IPS-15b (cell line): ENCODE measurements around the gene ALS2CL.
"Not testable (repeated sequence)": the region's sequence is repeated elsewhere in the genome, so short reads cannot be mapped to it uniquely, and the experiment has no call there.

Experiments used
- H3K27me3 ChIP-seq: one replicate; pipeline ENCODE4 v1.6.1; 2013; ENCODE audit warnings: low read length; ENCODE audit not compliant: control insufficient read depth, insufficient read depth
- H3K36me3 ChIP-seq: one replicate; pipeline ENCODE4 v1.6.1; 2013; ENCODE audit warnings: low read length; ENCODE audit not compliant: control insufficient read depth, insufficient read depth
- H3K4me1 ChIP-seq: one replicate; pipeline ENCODE4 v1.6.1; 2013; ENCODE audit warnings: mild to moderate bottlenecking, low read length; ENCODE audit not compliant: control insufficient read depth, insufficient read depth
- H3K4me3 ChIP-seq: one replicate; pipeline ENCODE4 v1.5.1; 2013; ENCODE audit warnings: low read depth, low read length
- H3K9ac ChIP-seq: one replicate; pipeline ENCODE4 v1.6.1; 2013; ENCODE audit warnings: low read depth, mild to moderate bottlenecking, low read length
- H3K9me3 ChIP-seq: one replicate; pipeline ENCODE4 v1.6.1; 2013; ENCODE audit warnings: mild to moderate bottlenecking, low read length; ENCODE audit not compliant: control insufficient read depth, insufficient read depth

The ALS2CL gene

DNA sequence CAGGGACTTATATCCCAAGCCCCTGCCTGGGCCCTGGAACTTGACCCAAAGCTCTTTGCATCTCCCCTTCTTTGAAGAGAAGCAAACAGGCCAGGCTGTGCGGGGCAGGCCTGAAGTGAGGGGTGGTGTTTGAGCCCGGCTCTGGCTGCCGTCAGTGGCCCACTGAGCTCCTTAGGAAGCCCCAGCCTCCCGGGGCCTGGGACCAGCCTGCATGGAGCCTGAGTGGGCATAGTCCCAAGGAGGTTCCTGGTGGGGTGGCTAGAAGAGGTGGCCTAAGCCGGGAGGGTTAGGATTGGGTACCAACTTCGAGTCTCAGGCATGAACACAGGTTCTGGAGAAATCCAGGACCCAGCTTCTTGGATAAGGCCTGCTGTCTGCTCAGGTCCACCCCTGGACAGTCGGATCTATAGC, 14.1 kb upstream of the ALS2CL start:
- H3K36me3 ChIP-seq: no peaks in the 10 kb centered on the region
- no peaks in the 10 kb centered on the region for H3K4me1 ChIP-seq
- no peaks in the 10 kb centered on the region for H3K9me3 ChIP-seq
- H3K4me3 ChIP-seq: no peak overlapping the region
- H3K27me3 ChIP-seq: peaks cover 4% of the 10 kb centered on the region
- H3K9ac ChIP-seq: no peak overlapping the region

DNA sequence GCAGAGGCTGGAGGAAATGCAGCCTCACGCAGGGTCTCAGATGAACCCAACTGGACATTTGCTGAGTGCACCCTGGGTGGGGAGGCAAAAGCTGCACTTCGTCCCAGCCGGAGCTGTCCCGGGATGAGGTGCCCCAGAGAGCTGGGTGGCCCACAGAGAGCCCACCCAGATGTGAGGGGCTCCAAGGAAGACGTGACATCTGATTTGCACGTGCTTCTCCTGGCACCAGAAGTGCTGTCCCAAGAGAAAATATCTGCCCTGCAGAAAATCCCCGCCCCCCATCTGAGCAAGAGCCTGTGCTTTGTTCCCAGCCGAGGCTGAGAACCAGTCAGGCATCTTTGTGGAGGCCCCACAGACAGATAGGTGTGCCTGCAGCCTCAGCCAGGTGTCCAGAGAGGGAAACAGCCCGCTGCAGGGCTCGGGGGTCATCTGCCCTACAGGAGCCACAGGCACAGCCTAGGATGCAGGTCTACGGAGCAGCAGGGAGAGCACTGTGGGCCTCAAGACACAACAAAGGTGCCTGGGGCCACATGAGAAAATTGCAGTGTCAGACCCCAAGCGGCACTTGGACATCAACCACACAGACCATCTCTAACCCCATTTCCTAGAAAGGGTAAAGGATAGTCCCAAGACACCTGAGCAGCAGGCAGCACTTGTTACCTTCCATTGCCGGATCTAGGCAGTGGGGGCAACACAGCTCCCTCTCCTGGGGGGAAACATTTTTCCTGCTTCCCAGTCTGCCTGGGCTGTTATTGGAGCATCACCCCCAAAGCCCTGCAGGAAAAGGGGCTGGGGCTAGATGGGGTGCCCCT, 13.5 kb upstream of the ALS2CL start:
- no peaks in the 10 kb centered on the region for H3K36me3 ChIP-seq
- H3K4me1 ChIP-seq: no peaks in the 10 kb centered on the region
- H3K9me3 ChIP-seq: no peaks in the 10 kb centered on the region
- H3K4me3 ChIP-seq: no peak overlapping the region
- no peak overlapping the region for H3K9ac ChIP-seq
- peaks cover 8% of the 10 kb centered on the region for H3K27me3 ChIP-seq

DNA sequence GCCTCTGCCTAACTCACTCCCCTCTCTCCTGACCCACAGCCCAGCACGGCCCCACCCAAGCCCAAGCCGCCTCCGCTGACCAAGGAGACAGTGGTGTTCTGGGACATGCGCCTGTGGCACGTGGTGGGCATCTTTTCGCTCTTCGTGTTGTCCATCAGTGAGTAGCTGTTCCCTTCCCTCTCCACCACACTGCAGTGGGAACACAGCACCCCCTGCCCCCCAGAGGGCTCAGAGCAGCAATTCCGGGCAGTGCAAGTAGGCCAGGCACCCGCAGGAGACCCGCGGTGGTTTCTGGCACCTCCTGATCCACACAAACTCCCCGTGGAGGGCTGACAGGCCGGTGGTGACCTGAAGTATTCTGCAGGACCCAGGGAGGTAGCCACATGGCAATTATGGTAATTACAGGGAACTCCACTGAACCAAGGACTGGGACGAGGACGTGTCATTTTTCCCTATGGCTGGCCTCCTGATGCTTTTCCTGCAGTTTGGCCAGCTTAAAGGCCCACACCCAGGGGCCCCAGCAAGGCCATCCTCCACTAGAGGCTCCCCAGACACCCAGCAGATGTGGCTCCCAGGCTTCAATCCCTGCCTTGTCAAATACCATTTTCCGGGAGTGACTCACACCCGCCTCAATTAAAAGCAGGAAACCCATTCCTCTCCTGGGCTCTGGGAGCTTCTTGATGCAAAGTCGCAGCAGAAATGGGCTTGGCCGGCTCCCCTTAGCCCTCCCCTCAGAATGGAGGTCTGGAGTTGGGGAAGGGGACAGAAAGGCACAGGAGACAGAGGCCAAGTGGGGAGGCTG, 12.5 kb upstream of the ALS2CL start:
- no peaks in the 10 kb centered on the region for H3K9me3 ChIP-seq
- H3K9ac ChIP-seq: no peak overlapping the region
- H3K27me3 ChIP-seq: peaks cover 13% of the 10 kb centered on the region
- H3K4me1 ChIP-seq: peaks cover 4% of the 10 kb centered on the region
- H3K4me3 ChIP-seq: no peak overlapping the region
- H3K36me3 ChIP-seq: no peaks in the 10 kb centered on the region

- H3K9ac ChIP-seq: no peak overlapping the region
- H3K4me1 ChIP-seq: peaks cover 4% of the 10 kb centered on the region
- H3K27me3 ChIP-seq: peaks cover 17% of the 10 kb centered on the region
- H3K9me3 ChIP-seq: no peaks in the 10 kb centered on the region
- no peak overlapping the region for H3K4me3 ChIP-seq
- H3K36me3 ChIP-seq: no peaks in the 10 kb centered on the region
Measured at GRCh38 chr3:46705022-46705530, 11.6 kb upstream of the ALS2CL start.

DNA sequence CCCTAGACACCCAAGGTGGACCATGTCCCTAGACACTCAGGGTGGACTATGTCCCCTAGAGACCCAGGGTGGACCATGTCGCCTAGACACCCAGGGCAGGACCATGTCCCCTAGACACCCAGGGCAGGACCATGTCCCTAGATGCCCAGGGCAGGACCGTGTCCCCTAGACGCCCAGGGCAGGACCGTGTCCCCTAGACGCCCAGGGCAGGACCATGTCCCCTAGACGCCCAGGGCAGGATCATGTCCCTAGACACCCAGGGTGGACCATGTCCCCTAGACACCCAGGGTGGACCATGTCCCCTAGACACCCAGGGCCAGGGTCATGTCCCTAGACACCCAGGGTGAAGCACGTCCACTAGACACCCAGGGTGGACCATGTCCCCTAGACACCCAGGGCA, 10.9 kb upstream of the ALS2CL start:
- not testable (repeated sequence) for H3K4me3 ChIP-seq, H3K4me1 ChIP-seq

DNA sequence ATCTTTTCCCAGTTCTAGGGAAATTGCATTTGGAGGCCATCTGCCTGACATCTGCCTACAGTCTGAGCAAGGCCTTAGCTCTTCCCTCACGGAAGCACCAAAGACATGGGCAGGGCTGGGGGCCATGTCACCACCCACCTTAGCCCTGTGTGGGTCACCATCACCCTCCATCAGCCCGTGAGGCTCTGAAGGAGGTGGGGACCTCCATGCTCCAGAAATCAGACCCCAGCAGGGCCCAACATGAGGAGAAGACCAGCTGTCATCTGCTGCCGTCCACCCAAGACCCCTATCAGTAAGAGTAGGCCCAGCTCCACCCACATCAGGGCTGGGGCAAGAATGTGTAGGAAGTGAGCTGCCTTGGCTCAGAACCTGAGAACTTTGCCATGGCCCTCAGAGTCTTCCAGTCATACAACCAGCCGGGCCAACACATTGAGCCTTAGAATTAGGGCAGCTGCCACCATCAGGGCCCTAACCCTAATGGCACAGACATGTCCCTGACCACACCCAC, 9.6 kb upstream of the ALS2CL start:
- H3K36me3 ChIP-seq: no peaks in the 10 kb centered on the region
- peaks cover 21% of the 10 kb centered on the region for H3K27me3 ChIP-seq

More for the DNA sequence above, 10.9 kb upstream of the ALS2CL start:
- H3K9me3 ChIP-seq, H3K9ac ChIP-seq, H3K36me3 ChIP-seq: not testable (repeated sequence)
- peaks cover 21% of the 10 kb centered on the region for H3K27me3 ChIP-seq

GRCh38 chr3:46702246-46703012, 8.9 kb upstream of the ALS2CL start:
- peaks cover 4% of the 10 kb centered on the region for H3K4me1 ChIP-seq
- peaks cover 21% of the 10 kb centered on the region for H3K27me3 ChIP-seq
- H3K9ac ChIP-seq: no peak overlapping the region
- no peaks in the 10 kb centered on the region for H3K9me3 ChIP-seq
- no peaks in the 10 kb centered on the region for H3K36me3 ChIP-seq
- H3K4me3 ChIP-seq: no peak overlapping the region

More for the DNA sequence above, 9.6 kb upstream of the ALS2CL start:
- no peak overlapping the region for H3K4me3 ChIP-seq
- H3K9me3 ChIP-seq: no peaks in the 10 kb centered on the region
- H3K9ac ChIP-seq: no peak overlapping the region
- peaks cover 4% of the 10 kb centered on the region for H3K4me1 ChIP-seq

- peaks cover 21% of the 10 kb centered on the region for H3K27me3 ChIP-seq
- H3K4me3 ChIP-seq: no peak within 1 kb of the TSS
- no peaks in the 10 kb centered on the region for H3K36me3 ChIP-seq
- no peak within 1 kb of the TSS for H3K9ac ChIP-seq
- no peaks in the 10 kb centered on the region for H3K9me3 ChIP-seq
- peaks cover 4% of the 10 kb centered on the region for H3K4me1 ChIP-seq
Measured at GRCh38 chr3:46701181-46701939, 7.9 kb upstream of the ALS2CL start, which contains the start of gene TMIE. TMIE (plus strand) TSS chr3:46701392; CDS start chr3:46701488, 96 bp downstream.

- Histone ChIP-seq H3K9ac (no peak overlapping the region), H3K36me3 (no peaks in the 10 kb centered on the region), H3K4me1 (peaks cover 4% of the 10 kb centered on the region), H3K4me3 (no peak overlapping the region), H3K9me3 (no peaks in the 10 kb centered on the region), H3K27me3 (peaks cover 21% of the 10 kb centered on the region)
Measured at GRCh38 chr3:46700772-46701171, 7.3 kb upstream of the ALS2CL start.

DNA sequence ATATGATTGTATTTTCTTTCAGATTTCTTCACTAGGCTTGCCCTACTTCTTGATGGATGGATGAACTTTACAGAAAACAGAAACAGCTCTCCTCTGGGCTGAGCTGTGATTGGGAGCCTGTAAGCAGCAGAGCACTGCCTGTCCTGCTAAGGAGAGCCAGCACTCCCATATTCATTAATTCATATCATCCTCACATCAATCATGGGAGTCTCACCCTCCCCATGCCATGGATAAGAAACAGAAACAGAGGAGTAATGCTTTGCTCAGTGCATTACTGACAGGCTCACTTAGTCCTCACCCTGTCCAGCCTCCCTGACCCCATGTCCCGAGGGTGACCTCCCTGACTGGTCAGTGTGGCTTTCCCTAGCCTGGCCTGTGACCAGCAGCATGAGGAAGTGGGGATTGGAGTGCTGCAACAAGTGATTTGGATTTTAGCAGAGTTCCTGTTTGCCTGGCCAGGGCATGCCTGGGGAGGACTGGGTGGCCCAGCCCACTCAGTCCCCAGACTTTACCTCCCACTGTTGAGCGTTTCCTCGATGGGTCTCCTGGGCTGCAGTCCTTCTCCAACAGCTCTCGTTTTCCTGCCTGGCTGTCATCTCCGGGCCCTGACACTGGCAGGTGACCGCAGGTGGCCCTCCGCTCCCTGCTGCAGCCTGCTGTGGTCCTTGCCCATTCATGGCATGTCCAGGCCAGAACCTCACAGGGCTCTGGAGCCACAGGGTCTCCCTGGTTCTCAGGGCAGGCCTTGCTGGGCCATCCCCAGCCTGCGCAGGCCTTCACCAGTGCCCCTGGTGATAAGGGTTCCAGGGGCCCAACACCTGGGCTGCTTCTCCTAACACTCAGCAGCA, 6.4 kb upstream of the ALS2CL start:
- H3K36me3 ChIP-seq: no peaks in the 10 kb centered on the region
- H3K4me3 ChIP-seq: no peak overlapping the region
- peaks cover 21% of the 10 kb centered on the region for H3K27me3 ChIP-seq

More for the DNA sequence above, 6.4 kb upstream of the ALS2CL start:
- Histone ChIP-seq H3K9ac (no peak overlapping the region), H3K4me1 (peaks cover 4% of the 10 kb centered on the region), H3K9me3 (no peaks in the 10 kb centered on the region)
